Neural cell (in vitro differentiated cells): ENCODE measurements around the gene CDH6. TPM values are rescaled to one million over a fixed set of nuclear protein-coding genes. Genes with fewer than 3 reads are reported as not detected.

ENCODE experiments used
- H2AFZ ChIP-seq: fragments of 200-600, 300-800 bp; sonication (generic), shearing (Covaris generic); 2 replicates; pipeline ENCODE4 v1.6.0; 2014; ENCODE audit warnings: low read depth, mild to moderate bottlenecking, antibody characterized with exemption, low read length, moderate library complexity
- H3F3A ChIP-seq: fragments of 200-600 bp; shearing (Covaris generic); 2 replicates; pipeline ENCODE4 v1.6.1; 2016; ENCODE audit warnings: mild to moderate bottlenecking, moderate library complexity, mixed read lengths, antibody characterized with exemption, low read length; ENCODE audit not compliant: insufficient read depth, poor library complexity, severe bottlenecking
- H3K27ac ChIP-seq: fragments of 200-600, 300-800 bp; sonication (generic), shearing (Covaris generic); 2 replicates; pipeline ENCODE4 v1.5.1; 2014; ENCODE audit warnings: mild to moderate bottlenecking, low read length, moderate library complexity
- H3K27me3 ChIP-seq: fragments of 300-800, 200-600 bp; sonication (generic), shearing (Covaris generic); 2 replicates; pipeline ENCODE4 v1.6.0; 2014; ENCODE audit warnings: mild to moderate bottlenecking, low read depth, low read length, moderate library complexity; ENCODE audit not compliant: insufficient read depth
- H3K36me3 ChIP-seq: fragments of 300-800, 200-600 bp; sonication (generic), shearing (Covaris generic); 2 replicates; pipeline ENCODE4 v1.5.1; 2014; ENCODE audit warnings: mild to moderate bottlenecking, antibody characterized with exemption, low read length, moderate library complexity; ENCODE audit not compliant: insufficient read depth
- H3K4me2 ChIP-seq: fragments of 300-800, 200-600 bp; sonication (generic), shearing (Covaris generic); 2 replicates; pipeline ENCODE4 v1.6.0; 2014; ENCODE audit warnings: mild to moderate bottlenecking, low read length
- H3K4me3 ChIP-seq: fragments of 300-800, 200-600 bp; sonication (generic), shearing (Covaris generic); 2 replicates; pipeline ENCODE4 v1.5.1; 2014; ENCODE audit warnings: mild to moderate bottlenecking, low read length, moderate library complexity
- H3K79me2 ChIP-seq: fragments of 200-600 bp; shearing (Covaris generic); replicated peaks from 2 replicates; pipeline ENCODE4 v1.6.0; 2014; ENCODE audit warnings: mild to moderate bottlenecking, low read length, moderate library complexity; ENCODE audit not compliant: insufficient read depth
- H3K9ac ChIP-seq: fragments of 300-800, 200-600 bp; sonication (generic), shearing (Covaris generic); 2 replicates; pipeline ENCODE4 v1.6.1; 2016; ENCODE audit warnings: mild to moderate bottlenecking, low read length, mixed read lengths
- H3K9me2 ChIP-seq: fragments of 200-600 bp; shearing (Covaris generic); 2 replicates; pipeline ENCODE4 v1.6.1; 2016; ENCODE audit warnings: mild to moderate bottlenecking, low read length, mixed read lengths; ENCODE audit not compliant: insufficient read depth
- H3K9me3 ChIP-seq: fragments of 200-600, 300-800 bp; sonication (generic), shearing (Covaris generic); 2 replicates; pipeline ENCODE4 v1.6.1; 2016; ENCODE audit warnings: mild to moderate bottlenecking, mixed run types, low read length, moderate library complexity, mixed read lengths
- H4K20me1 ChIP-seq: fragments of 200-600 bp; shearing (Covaris generic); 2 replicates; pipeline ENCODE4 v1.6.1; 2016; ENCODE audit warnings: mild to moderate bottlenecking, mixed run types; ENCODE audit not compliant: insufficient read depth
- EP300 ChIP-seq: fragments of 450-650 bp; conservative IDR thresholded peaks from 2 replicates; pipeline ENCODE4 v1.6.1; 2014; ENCODE audit warnings: antibody characterized with exemption, mild to moderate bottlenecking, moderate library complexity; ENCODE audit not compliant: poor library complexity, severe bottlenecking
- EZH2 ChIP-seq: fragments of 200-600, 300-800 bp; shearing (Covaris generic), sonication (generic); IDR thresholded peaks from 2 replicates; pipeline ENCODE4 v1.6.1; 2014; ENCODE audit warnings: antibody characterized with exemption, low read length, borderline replicate concordance, mild to moderate bottlenecking; ENCODE audit not compliant: insufficient read depth, poor library complexity, severe bottlenecking
- MXI1 ChIP-seq: fragments of 450-650 bp; conservative IDR thresholded peaks from 2 replicates; pipeline ENCODE4 v1.6.1; 2014; ENCODE audit warnings: antibody characterized with exemption, mild to moderate bottlenecking; ENCODE audit not compliant: poor library complexity, severe bottlenecking
- POLR2AphosphoS5 ChIP-seq: IDR thresholded peaks from 2 replicates; pipeline ENCODE4 v1.6.1; 2012
- RAD21 ChIP-seq: fragments of 450-650 bp; conservative IDR thresholded peaks from 2 replicates; pipeline ENCODE4 v1.6.1; 2014; ENCODE audit warnings: antibody characterized with exemption, mild to moderate bottlenecking, moderate library complexity
- REST ChIP-seq: IDR thresholded peaks from 2 replicates; pipeline ENCODE4 v1.6.1; 2012; ENCODE audit warnings: borderline replicate concordance
- SMC3 ChIP-seq: fragments of 450-650 bp; conservative IDR thresholded peaks from 2 replicates; pipeline ENCODE4 v1.6.1; 2014; ENCODE audit warnings: antibody characterized with exemption, mild to moderate bottlenecking, moderate library complexity; ENCODE audit not compliant: poor library complexity
- TAF1 ChIP-seq: IDR thresholded peaks from 2 replicates; pipeline ENCODE4 v1.6.1; 2012; ENCODE audit warnings: low read depth
- polyA plus RNA-seq: library from polyadenylated mRNA; depleted of rRNA; stranded (reverse); fragments of >200 nt; gene quantifications from 2 replicates; pipeline ENCODE4 v1.2.3, GENCODE V29; 2014
- TF ChIP-seq, protein P1 (sequence below): fragments of 450-650 bp; IDR thresholded peaks from 2 replicates; pipeline ENCODE4 v1.5.1; 2014; ENCODE audit warnings: antibody characterized with exemption, mild to moderate bottlenecking, moderate library complexity; ENCODE audit not compliant: poor library complexity, severe bottlenecking

The CDH6 gene
- polyA plus RNA-seq, 1 donor from 2014 or later: 2.1 TPM

DNA sequence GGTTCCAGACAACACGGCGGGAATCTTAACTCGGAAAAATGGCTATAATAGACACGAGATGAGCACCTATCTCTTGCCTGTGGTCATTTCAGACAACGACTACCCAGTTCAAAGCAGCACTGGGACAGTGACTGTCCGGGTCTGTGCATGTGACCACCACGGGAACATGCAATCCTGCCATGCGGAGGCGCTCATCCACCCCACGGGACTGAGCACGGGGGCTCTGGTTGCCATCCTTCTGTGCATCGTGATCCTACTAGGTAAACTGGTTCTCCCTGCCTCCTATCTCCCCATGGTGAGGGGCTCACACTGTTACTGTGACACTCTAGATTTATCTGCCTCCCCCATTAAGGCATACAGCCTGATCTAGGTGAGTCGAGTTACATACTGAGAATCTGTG lies 124.2 kb downstream of the CDH6 start:
- H3K4me3 ChIP-seq: no peak overlapping the region
- H3K9ac ChIP-seq: no peak overlapping the region
- H2AFZ ChIP-seq: no peak overlapping the region
- H3K9me3 ChIP-seq: no peaks in the 10 kb centered on the region
- TF ChIP-seq MXI1 (no peak), TAF1 (no peak), RAD21 (no peak), SMC3 (no peak), EZH2 (no peak), EP300 (no peak), REST (no peak), POLR2AphosphoS5 (no peak)
- TF ChIP-seq, protein P1, sequence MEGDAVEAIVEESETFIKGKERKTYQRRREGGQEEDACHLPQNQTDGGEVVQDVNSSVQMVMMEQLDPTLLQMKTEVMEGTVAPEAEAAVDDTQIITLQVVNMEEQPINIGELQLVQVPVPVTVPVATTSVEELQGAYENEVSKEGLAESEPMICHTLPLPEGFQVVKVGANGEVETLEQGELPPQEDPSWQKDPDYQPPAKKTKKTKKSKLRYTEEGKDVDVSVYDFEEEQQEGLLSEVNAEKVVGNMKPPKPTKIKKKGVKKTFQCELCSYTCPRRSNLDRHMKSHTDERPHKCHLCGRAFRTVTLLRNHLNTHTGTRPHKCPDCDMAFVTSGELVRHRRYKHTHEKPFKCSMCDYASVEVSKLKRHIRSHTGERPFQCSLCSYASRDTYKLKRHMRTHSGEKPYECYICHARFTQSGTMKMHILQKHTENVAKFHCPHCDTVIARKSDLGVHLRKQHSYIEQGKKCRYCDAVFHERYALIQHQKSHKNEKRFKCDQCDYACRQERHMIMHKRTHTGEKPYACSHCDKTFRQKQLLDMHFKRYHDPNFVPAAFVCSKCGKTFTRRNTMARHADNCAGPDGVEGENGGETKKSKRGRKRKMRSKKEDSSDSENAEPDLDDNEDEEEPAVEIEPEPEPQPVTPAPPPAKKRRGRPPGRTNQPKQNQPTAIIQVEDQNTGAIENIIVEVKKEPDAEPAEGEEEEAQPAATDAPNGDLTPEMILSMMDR: no peak
- no peaks in the 10 kb centered on the region for H3K9me2 ChIP-seq
- H3K27ac ChIP-seq: no peak overlapping the region
- no peak overlapping the region for H3K4me2 ChIP-seq
- no peaks in the 10 kb centered on the region for H4K20me1 ChIP-seq
- peaks cover 4% of the 10 kb centered on the region for H3K36me3 ChIP-seq
- no peaks in the 10 kb centered on the region for H3K79me2 ChIP-seq
- H3F3A ChIP-seq: no peaks in the 10 kb centered on the region
- no peaks in the 10 kb centered on the region for H3K27me3 ChIP-seq

DNA sequence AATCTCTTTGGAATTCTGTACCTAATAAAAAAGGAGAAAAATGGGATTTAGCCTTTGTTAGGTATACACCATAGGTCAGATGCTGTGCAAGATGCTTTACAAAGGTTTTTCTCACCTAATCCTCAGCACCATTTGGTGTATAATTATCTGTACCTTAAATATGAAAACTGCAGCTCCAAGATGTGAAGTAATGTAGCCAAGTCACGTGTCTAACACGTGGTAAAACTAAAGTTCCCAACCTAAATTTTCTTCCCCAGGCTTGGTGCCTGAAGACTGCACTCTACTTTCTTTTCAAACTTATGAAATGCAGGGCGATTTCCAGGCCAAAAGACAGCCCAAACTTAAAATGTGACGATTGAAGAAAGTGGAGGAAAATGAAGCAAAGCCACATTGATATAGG lies 125.8 kb downstream of the CDH6 start:
- no peak overlapping the region for H3K4me3 ChIP-seq
- no peaks in the 10 kb centered on the region for H3F3A ChIP-seq
- no peak overlapping the region for H3K9ac ChIP-seq
- no peak overlapping the region for H3K4me2 ChIP-seq
- H3K9me3 ChIP-seq: no peaks in the 10 kb centered on the region
- no peaks in the 10 kb centered on the region for H3K9me2 ChIP-seq
- H3K36me3 ChIP-seq: peaks cover 4% of the 10 kb centered on the region
- TF ChIP-seq SMC3 (no peak), RAD21 (no peak), EZH2 (no peak), REST (no peak), POLR2AphosphoS5 (no peak), EP300 (no peak), TAF1 (no peak), MXI1 (no peak)
- TF ChIP-seq, protein P1: no peak
- H3K27me3 ChIP-seq: no peaks in the 10 kb centered on the region
- no peaks in the 10 kb centered on the region for H4K20me1 ChIP-seq
- H3K27ac ChIP-seq: no peak overlapping the region
- no peaks in the 10 kb centered on the region for H3K79me2 ChIP-seq
- H2AFZ ChIP-seq: no peak overlapping the region
